Neutrophil (primary cell): ENCODE data around the gene PPIL3.

Source experiments
- H3K27ac ChIP-seq: fragments of 200-600 bp; sonication (generic); 2 replicates; pipeline ENCODE4 v1.5.1; 2016; ENCODE audit warnings: mild to moderate bottlenecking, moderate library complexity
- H3K27me3 ChIP-seq: fragments of 200-600 bp; sonication (generic); 2 replicates; pipeline ENCODE4 v1.6.0; 2016; ENCODE audit warnings: mild to moderate bottlenecking
- H3K36me3 ChIP-seq: fragments of 200-600 bp; sonication (generic); 2 replicates; pipeline ENCODE4 v1.5.1; 2017
- H3K4me1 ChIP-seq, 2 experiments: fragments of 200-600 bp in 1 of 2; sonication (generic) in 1 of 2; 1 replicate in 1 of 2; 2 replicates in 1 of 2; pipeline versions ENCODE4 v1.5.1 to v1.6.1; 2013 to 2016; ENCODE audit warnings: low read depth in 1 of 2, low read length in 1 of 2, mild to moderate bottlenecking in 1 of 2, moderate library complexity in 1 of 2; ENCODE audit not compliant: control insufficient read depth in 1 of 2, insufficient read depth in 1 of 2
- H3K4me3 ChIP-seq, 2 experiments: fragments of 200-600 bp in 1 of 2; sonication (generic) in 1 of 2; 1 replicate in 1 of 2; 2 replicates in 1 of 2; pipeline ENCODE4 v1.5.1; 2013 to 2016; ENCODE audit warnings: low read depth in 1 of 2, low read length in 1 of 2, mild to moderate bottlenecking in 1 of 2, moderate library complexity in 1 of 2
- H3K9me3 ChIP-seq: fragments of 200-600 bp; sonication (generic); 2 replicates; pipeline ENCODE4 v1.5.1; 2016
- CTCF ChIP-seq: fragments of 200-600 bp; sonication (generic); IDR thresholded peaks from 2 replicates; pipeline ENCODE4 v1.5.1; 2016; ENCODE audit warnings: antibody characterized with exemption

PPIL3 gene

GRCh38 chr2:200829258-200829655, 59.6 kb downstream of the PPIL3 start:
- no peak overlapping the region for H3K27ac ChIP-seq
- no peak for TF ChIP-seq CTCF
- H3K4me3 ChIP-seq = no peak overlapping the region
- no peaks in the 10 kb centered on the region for H3K9me3 ChIP-seq
- peaks cover 19% of the 10 kb centered on the region for H3K36me3 ChIP-seq
- no peaks in the 10 kb centered on the region for H3K27me3 ChIP-seq
- H3K4me1 ChIP-seq = peaks cover 7 to 8% of the 10 kb centered on the region in 2 experiments

GRCh38 chr2:200828572-200829257, 60.2 kb downstream of the PPIL3 start:
- no peak for TF ChIP-seq CTCF
- Histone ChIP-seq H3K27ac (no peak overlapping the region), H3K4me1 (peaks cover 7 to 8% of the 10 kb centered on the region in 2 experiments), H3K27me3 (no peaks in the 10 kb centered on the region), H3K4me3 (no peak overlapping the region), H3K36me3 (peaks cover 24% of the 10 kb centered on the region), H3K9me3 (no peaks in the 10 kb centered on the region)

GRCh38 chr2:200828104-200828503, 60.8 kb downstream of the PPIL3 start:
- H3K4me3 ChIP-seq = no peak overlapping the region
- no peaks in the 10 kb centered on the region for H3K9me3 ChIP-seq
- H3K4me1 ChIP-seq = peaks cover 7 to 8% of the 10 kb centered on the region in 2 experiments
- H3K27me3 ChIP-seq = no peaks in the 10 kb centered on the region
- H3K36me3 ChIP-seq = peaks cover 24% of the 10 kb centered on the region
- no peak overlapping the region for H3K27ac ChIP-seq
- TF ChIP-seq CTCF = no peak

- no peak for TF ChIP-seq CTCF
- Histone ChIP-seq H3K9me3 (no peaks in the 10 kb centered on the region), H3K27me3 (no peaks in the 10 kb centered on the region), H3K27ac (no peak overlapping the region), H3K36me3 (peaks cover 65% of the 10 kb centered on the region), H3K4me3 (no peak overlapping the region), H3K4me1 (peaks cover 0 to 12% of the 10 kb centered on the region in 2 experiments)
Observed at GRCh38 chr2:200821686-200822245, 67.1 kb downstream of the PPIL3 start.
